ENCODE measurements around the gene CCDC187.
"Not testable (repeated sequence)": the region's sequence is repeated elsewhere in the genome, so short reads cannot be mapped to it uniquely, and the experiment has no call there.

Gene CCDC187

GRCh38 chr9:136303825-136304416 lies at the start of gene CCDC187:
CCDC187 (minus strand) TSS chr9:136304094; CDS start chr9:136303830, 264 bp downstream.
- DNase-seq (ENCODE audit: low read depth), result no peak

GRCh38 chr9:136353088-136353487 lies 49.2 kb upstream of the CCDC187 start:
- DNase-seq (ENCODE audit: low read depth), result no peak

- DNase-seq (ENCODE audit: low read depth), result no peak
Measured at GRCh38 chr9:136352682-136353081, 48.8 kb upstream of the CCDC187 start.

- not testable (repeated sequence) for DNase-seq (ENCODE audit: low read depth)
Measured at GRCh38 chr9:136351868-136352267, 48.0 kb upstream of the CCDC187 start.

GRCh38 chr9:136351252-136351800 lies 47.4 kb upstream of the CCDC187 start:
- DNase-seq (ENCODE audit: low read depth), result no peak

GRCh38 chr9:136349546-136349945 lies 45.7 kb upstream of the CCDC187 start:
- no peak for DNase-seq (ENCODE audit: low read depth)

DNA sequence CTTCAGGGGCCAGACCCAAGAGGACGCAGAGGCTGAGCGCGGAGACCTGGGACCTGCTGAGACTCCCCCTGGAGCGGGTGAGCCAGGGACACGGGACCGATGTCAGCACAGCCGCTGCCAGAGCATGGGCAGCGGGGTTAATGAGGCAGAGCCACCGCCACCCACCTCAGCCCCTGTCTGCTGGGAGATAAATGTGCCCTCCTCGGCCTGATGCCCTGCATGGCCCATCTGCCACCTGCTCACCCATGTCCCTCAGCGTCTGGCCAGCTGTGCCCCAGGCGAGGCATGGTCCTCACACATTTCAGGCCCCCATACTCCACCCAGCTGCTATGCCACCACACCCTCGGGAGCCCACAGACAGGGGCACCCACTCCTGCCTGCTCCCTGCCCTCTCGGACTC lies 44.8 kb upstream of the CCDC187 start:
- DNase-seq (ENCODE audit: low read depth), result no peak

- no peak for DNase-seq (ENCODE audit: low read depth)
Measured at GRCh38 chr9:136347472-136348256, 43.8 kb upstream of the CCDC187 start.

- no peak for DNase-seq (ENCODE audit: low read depth)
Measured at GRCh38 chr9:136346927-136347465, 43.1 kb upstream of the CCDC187 start.

DNA sequence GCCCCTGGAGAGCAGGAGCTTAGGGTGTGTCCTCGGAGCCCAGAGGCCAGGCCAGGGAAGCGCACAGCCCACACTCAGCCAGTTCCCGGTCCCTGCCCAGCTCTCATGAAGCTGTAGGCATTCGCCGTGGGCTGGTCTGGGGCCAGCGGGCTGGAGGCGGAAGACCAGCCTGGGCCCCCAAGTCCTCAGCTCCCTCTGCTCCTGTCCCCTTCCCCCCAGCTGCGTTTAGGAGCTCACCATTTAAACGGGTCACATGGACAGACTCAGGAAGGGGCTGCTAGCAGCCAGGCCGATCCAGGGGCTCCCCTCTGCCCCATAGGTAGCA lies 42.2 kb upstream of the CCDC187 start:
- no peak for DNase-seq (ENCODE audit: low read depth)

DNA sequence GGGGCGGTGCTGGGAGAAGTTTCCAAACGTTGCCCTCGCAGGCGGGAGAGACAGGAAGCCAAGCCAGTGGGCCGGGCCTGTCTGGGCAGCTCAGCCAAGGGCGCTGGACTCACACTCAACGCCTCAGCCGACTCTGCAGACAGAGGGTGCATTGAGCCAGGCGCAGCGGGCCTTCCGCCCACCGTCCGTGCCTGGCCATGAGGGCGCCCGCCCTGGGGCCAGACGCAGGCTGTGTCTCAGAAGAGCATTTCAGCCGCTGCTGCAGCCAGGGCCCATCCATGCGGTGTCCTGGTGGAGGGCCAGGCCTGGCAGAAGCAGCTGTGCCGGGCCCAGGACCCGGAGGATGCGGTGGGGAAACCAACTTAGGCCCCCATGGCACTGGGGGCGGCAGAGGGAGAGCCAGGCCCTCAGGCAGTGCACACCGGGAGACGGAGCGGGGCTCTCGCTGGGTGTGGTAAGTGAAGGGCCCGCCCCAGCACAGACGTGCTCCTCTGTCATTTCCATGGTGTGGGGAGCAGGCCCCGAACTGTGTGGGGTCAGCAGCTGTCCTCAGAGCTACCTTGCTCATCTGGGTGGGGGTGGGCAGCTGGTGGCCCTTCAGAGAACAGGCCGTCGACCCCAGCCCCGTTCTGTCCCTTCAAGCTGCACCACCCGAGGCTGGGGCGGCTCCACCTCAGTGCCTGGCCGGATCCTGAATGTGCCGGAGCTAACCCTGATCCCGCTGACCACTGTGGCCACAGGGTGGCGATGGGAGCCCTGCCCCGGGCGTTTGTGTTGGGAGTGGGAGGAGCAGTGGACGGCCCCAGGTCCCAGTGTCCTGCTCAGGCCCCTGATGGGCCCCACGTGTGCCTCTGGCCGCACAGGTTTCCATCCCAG lies 41.6 kb upstream of the CCDC187 start:
- no peak for DNase-seq (ENCODE audit: low read depth)

DNA sequence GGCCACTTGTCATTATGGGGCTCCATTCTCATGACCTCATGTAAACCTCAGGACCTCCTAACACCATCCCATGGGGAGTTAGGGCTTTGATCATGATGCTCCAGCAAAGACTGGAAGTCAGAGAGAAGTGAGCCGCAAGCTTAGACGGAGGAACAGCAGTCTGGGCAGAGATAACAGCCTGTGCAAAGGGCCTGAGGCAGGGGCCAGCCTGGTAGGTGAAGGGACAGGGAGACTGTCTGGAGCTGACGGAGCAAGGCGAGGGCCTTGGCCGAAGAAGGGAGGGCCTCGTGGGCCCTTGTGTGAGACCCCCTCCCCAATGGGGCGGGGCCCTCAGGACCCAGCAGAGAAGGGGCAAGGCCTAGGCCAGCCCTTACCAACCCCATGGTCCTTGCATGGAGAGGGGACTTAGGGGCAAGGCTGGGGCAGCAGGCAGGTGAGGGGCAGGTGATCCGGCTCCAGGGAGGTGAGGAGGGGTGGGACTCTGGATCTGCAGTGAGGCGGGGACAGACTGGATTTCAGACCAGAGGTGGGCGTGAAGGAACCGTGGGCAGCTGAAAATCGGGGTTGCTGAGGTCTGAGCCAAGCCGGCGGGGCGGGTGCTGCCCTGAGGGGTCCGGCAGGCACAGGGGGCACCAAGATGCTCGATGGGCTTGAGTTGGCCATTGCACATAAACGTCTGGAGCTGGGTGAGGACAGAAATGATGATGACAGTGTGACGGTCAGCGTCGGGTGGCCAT lies 40.8 kb upstream of the CCDC187 start:
- no peak for DNase-seq (ENCODE audit: low read depth)

DNA sequence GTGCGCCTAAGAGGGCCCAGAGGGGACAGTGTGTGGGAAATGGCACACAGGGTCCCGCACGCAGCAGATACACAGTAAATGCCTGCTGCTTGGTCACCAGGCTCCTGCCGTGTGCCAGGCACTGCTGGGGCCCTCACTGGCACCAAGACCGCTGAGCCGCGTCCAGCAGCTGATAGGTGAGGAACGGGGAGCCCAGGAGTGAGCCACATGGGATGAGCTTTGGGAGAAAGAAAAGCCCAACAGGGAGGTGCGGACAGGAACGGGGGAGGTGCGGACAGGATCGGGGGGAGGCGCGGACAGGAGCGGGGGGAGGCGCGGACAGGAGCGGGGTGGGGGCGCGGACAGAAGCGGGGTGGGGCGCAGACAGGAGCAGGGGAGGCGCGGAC lies 40.0 kb upstream of the CCDC187 start:
- DNase-seq (ENCODE audit: low read depth), result no peak

DNA sequence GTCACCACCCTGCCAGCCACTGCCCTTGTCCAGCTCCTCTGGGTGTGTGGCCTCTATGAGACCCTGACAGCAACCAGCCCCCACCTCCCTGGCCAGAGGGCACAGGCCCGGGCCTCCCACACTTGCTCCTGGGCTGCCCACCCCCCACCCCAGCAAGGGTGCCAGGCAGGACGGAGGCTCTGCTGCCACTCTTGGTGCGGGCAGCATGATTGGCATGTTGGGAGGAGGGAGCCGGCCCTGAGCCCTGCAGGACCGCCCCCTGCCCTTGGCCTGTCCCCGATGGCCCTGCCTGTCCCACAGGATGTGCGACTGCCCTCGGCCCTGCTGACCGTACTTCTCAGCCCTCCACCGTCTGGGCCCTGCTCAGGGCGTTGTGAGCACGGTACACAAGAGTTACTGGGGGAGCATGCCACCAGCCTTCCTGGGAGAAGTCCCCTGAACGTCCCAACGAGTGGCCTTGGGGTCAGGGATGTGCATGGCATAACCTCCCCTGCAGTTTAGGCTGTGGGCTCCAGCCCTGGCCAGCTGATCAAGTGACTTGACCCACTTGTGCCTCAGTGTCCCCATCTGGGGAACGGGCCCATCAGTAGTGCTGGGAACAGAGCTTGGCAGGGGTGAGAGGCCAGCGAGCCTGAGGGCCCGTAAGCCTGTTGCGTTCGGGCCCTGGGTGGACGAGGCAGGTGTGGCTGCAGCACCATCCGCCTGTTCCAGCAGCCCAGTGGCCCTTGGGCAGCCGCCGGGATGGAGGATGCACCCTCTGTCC lies 39.4 kb upstream of the CCDC187 start:
- DNase-seq (ENCODE audit: low read depth), result no peak

- DNase-seq (ENCODE audit: low read depth), result peak; percentile 84
Measured at GRCh38 chr9:136342181-136343120, 38.6 kb upstream of the CCDC187 start.

DNA sequence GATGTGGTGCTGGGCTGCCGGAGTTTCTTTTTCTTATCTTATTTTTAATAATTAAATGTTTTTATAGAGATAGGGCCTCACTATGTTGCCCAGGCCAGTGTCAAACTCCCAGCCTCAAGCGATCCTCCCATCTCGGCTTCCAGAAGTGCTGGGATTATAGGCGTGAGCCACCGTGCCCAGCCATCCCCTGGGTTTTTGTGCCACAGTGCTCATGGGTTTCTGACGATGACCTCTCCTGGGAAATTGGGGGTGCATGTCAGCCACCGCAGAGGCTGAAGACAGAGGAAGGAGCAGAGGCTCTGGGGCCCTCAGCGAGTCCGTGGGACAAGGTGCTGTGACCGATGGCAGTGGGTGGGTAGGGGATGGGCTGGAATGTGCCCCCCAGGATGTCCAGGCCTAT lies 37.9 kb upstream of the CCDC187 start:
- DNase-seq (ENCODE audit: low read depth), result no peak

DNA sequence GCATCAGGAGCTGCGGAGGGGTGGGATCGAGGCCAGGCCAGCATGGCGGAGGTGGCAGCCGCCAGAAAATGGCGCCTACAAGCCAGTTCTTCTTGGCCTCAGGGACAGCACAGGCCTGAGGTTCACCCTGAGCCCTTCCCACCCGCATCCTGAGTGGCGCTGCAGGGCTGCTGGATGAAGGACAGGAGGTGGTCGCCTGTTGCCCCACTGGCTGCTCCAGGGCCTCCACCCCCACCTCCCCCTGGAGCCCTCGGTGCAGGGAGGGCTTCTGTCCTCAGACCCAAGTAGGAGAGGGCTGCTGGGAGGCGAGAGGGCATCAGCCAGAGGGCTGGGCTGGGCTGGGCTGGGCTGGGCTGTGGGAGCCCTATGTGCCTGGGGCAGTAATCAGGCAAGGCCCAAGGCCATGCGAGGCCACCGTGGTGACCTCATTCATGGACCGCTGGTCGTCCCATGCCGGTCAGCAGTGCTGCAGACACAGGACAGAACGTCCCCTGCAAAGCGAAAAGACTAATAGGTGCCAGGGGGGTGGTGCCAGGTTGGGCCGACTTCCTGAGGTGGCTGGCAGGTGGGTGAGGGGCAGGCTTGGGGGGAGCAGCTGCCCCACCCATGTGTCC lies 37.3 kb upstream of the CCDC187 start:
- no peak for DNase-seq (ENCODE audit: low read depth)

- no peak for DNase-seq (ENCODE audit: low read depth)
Measured at GRCh38 chr9:136340356-136341041, 36.6 kb upstream of the CCDC187 start.

DNA sequence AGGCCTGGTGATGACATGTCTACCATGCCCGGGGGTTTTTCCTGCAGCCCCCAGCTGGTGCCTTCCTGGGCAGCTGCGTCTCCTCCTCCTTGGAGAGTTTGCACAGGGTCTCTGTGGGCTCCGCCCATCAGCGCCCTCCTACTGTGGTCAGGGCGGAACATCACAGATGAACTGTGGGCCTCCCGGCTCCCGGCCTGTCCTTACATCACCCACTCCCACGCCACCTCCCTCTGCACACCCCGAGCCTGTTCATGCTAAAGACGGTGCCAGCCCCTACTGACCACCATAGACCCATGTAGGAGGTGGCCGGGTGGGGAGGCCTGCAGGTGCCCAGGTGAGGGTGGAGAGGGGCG lies 36.0 kb upstream of the CCDC187 start:
- no peak for DNase-seq (ENCODE audit: low read depth)
